Left kidney (tissue), 2 donors: Measurements from ENCODE around the gene TAS1R2. TPM values are rescaled to one million over a fixed set of nuclear protein-coding genes. Genes with fewer than 3 reads are reported as not detected.

Experiments used
- DNase-seq: peaks from one replicate; pipeline ENCODE4 v3.0.0-alpha.2; 2013
- polyA plus RNA-seq: library from polyadenylated mRNA; unstranded; fragments of 120-200 nt; gene quantifications from one replicate; pipeline ENCODE4 v1.2.1, GENCODE V29; 2013; ENCODE audit not compliant: insufficient read length

Gene TAS1R2
- polyA plus RNA-seq, 1 donor = not detected

DNA sequence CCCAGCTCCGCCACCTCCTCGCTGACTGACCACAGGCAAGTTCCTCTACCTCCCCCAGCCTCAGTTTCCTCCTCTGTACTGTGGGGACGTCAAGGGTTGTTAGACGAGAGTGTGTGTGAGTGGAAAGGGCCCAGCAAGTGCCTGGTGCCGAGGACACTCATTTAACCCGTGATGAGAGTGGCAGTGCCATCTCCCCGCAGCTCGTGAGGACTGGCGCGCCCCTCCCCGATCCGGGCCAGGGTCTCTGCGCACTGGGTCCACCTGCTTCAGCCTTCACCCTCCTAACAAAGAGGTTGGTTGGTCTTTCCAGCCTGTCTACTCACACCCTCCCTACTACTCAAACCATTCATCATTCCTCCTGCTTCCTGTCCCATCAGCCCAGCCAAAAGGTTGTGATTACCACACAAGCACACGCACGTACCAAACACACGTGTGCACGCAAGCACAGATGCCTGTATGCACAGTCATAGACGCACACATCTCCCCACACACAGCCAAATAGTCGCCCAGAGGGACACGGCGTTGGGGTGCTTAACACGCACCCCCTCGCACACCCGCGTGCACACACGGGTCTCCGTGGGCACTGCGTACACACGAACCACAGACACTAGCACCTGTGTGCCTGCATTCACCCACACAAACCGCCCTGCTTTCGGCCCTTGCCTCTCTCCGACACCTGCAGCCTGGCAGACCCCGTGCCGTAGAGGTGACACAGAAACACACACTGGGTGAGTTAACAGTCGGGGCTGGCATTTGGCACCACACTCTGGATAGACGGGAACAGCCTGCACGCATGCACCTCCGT, 39.3 kb downstream of the TAS1R2 start:
- DNase-seq = no peak

GRCh38 chr1:18819203-18819602, 40.3 kb downstream of the TAS1R2 start:
- no peak for DNase-seq

- DNase-seq = no peak
These were observed 41.5 kb downstream of the TAS1R2 start for GRCh38 chr1:18817795-18818435.

DNA sequence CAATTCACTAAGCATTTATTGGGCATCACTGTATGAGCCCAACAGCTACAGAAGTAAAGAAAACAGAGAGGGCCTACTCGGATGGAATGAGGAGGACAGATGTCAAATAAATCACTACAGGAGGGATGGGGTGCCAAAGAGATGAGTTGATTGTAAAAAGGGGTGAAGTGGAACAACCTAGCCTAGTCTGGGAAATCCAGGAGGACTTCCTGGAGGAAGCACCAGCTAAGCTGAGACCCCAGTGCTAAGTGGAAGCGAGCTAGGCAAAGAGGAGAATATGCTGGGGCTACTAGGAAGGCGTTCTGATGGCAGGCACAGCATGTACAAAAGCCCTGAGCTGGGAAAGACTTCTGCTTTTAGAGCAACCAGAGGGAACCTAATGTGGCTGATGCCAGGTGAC, 42.1 kb downstream of the TAS1R2 start:
- no peak for DNase-seq

GRCh38 chr1:18816808-18817207, 42.7 kb downstream of the TAS1R2 start:
- DNase-seq = no peak

GRCh38 chr1:18814874-18815531, 44.5 kb downstream of the TAS1R2 start:
- DNase-seq = no peak

- no peak for DNase-seq
These were observed 45.0 kb downstream of the TAS1R2 start for GRCh38 chr1:18814425-18814824.

DNA sequence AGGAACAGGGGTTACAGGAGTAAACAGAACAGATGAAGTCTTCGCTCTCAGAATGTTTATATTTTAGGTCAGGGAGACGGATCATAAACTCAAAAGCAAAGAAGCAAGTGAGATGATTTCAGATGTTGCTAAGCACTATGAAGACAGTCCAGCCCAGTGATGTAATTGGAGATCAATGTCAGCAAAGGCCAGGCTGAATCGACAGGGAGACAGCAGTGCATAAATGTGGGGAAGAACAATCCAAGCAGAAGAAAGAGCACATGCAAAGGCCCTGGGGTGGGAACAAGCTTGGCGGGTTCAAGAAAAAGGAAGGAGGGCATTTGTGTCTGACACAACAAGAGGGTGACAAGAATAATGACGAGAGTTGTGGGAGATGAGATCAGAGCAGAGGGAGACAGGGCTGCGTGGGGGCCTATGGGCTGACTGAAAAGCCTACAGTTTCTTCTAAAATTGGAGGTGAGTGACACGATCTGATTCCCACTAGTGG, 47.0 kb downstream of the TAS1R2 start:
- no peak for DNase-seq

GRCh38 chr1:18811733-18812452, 47.6 kb downstream of the TAS1R2 start:
- no peak for DNase-seq

- DNase-seq = no peak
These were observed 49.2 kb downstream of the TAS1R2 start for GRCh38 chr1:18809953-18810899.

- no peak for DNase-seq
These were observed 50.9 kb downstream of the TAS1R2 start for GRCh38 chr1:18808550-18808949.

DNA sequence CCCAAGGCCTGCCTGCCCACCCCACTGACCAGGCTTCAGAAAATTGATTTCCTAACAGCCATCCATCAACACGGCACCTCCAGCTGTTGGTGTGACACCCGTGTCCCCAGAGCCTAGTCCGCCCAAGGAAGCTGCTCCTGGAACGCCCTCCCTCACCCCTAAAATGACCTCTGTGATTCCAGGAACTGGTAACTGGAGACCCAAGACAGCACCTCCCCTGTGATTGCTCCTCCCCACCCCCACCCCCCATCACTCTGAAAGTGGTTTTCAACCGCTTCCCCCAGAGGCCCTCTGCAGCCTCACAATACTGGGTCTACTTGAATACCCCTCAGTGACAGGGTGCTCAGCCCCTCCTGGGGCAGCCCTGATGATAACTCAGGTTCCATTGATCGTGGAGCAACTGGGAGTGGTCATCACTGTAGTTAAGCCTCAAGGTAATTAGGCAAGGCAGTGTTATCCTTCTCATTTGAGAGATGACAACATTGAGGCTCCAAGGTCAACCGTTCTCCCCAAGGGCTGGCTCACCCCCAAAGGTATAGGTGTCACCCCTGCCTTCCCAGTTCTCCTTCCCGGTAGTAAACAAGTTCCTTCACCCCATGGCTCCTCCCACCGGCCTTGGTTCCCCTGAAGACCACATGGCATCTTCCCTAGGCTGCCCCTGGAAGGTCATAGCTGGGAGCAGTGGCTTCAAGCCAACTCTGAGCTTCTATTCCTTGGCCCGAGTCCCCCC, 52.0 kb downstream of the TAS1R2 start:
- DNase-seq = peak; percentile 33

DNA sequence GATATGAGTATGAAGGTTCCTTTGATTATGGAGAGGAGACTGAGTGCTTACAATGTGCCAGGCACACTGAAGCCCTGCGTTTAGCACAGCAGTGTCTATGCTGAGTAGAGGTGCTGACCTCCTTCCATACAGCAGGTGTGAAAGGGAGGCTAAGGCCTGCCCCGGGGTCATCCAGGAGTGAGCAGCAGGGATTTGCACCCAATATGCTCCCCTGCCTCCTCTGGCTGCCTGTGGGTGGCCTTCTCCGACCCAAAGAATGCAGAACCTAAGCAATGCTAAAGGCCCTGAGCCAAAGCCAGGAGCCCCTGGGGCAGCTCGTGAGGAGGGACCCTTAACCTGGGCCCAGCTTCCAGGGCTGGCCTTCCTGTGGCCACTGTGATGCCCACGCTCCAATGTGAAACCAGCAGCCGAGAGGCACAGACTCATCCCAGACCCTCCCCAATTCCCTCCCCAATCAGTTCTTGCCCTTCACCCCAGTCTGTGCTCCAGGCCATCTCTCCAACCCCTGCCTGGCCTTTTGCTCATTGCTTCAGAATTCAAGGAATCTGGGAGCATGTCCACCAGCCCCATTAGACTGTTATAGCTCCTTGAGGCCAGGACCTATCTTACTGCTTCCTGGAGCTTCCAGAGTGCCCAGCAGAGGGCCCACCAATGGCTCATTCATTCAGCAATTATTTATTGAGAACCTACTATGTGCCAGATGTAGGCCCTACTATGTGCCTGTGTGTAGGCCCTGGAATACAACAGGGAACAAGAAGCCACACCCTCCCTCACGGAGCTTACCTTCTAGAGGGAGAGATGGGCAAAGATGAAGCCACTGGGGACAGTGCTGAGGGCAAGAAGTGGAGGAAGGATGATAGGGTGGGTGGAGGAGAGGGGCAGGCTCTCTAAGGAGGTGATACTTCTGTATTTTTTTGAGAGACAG, 53.3 kb downstream of the TAS1R2 start:
- DNase-seq = no peak

DNA sequence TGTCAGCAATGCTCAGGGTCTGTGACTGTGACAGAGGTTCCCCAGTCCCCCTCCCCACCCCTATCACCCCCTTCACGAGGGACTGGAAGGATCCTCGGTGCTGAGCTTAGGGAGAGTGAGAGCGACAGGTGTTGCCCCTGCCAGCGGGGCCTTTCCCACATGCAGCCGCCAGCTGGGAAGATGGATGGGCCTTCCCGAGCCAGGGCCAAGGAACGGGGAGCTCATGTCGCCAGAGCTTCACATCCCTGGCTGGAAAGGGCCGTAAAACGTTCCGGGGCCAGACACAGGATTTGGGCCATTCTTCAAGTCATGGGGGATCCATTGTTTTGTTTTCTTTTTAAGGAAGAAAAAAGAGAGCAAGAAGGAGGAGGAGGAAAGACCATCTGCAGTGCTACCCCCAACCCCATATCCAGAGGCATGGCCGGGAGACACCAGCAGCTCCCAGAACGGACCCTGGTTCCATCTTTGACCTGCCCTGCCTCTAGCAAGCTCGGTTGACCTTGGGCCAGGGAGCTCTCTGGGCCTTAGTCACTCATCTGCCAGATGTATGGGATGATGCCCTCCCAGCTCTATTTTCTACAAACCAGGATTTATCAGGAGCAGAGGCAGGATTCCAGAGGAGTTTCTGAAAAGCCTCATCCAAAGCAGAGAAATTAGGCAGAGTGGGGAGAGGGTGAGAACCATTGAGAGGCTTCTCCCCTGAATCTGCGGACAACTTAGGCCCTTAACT, 54.1 kb downstream of the TAS1R2 start:
- DNase-seq = no peak

DNA sequence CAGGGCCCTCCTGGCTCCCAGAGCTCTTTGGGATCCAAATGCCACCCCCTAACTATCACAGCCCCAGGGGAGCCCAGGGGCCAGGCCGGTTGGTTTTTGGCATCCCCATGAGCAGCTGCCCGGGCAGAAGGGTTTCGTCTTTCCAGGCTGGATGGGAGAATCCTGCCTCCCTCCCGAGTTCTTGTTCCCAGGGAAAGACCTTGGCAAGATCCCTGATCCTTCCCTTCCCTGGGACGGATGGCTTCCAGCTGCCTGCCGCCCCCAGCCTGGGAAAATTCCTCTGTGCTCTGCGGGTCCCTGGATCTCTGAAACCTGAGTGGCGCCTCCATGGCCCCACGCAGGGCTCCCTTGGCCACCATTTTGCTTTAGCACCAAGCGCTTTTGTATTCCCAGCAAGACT, 55.6 kb downstream of the TAS1R2 start:
- no peak for DNase-seq

GRCh38 chr1:18803151-18803791, 56.2 kb downstream of the TAS1R2 start:
- DNase-seq = no peak

DNA sequence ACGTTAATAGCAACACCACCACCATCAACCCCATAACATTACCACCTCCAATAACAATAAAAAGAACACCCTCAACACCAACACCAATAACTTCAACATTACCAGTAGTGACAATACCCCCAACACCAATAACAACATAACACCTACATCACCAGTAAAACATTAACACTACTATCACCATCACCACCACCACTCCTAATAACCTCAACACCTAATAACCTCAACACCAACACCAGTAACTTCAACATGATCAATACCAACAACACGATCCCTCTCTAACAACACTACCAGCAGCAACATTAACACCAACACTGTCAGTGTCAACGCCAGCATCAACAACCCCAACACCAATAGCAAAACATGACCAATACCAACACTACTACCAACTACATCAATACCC, 57.2 kb downstream of the TAS1R2 start:
- DNase-seq = no peak

DNA sequence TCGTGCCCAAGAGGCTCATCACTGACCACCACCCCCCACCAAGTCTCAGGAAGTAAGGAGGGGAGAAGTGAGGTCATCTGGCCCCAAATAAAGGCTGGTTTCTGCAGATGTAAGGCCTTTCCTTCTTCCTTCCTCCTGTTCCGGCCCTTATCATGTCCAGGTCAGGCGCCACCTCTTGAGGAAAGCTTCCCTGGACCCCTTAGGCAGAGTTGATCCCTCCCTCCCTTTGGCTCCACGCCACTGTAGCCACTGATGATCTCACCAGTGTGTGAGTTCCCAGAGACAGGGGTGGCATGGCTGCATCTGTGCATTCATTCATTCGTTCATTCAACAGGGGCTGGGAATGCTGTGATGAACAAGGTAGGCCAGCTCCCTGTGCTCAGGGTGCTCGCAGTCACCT, 59.2 kb downstream of the TAS1R2 start:
- no peak for DNase-seq
